Mesenchymal stem cell (in vitro differentiated cells and primary cell): Measurements from ENCODE around the gene ZNRF4.

Experiments
- DNase-seq: peaks from one replicate; pipeline ENCODE4 v3.0.0-alpha.2; 2013
- H2AFZ ChIP-seq: one replicate; pipeline ENCODE4 v1.6.1; 2013; ENCODE audit warnings: low read depth, mild to moderate bottlenecking, control low read depth, inconsistent platforms, low read length, moderate library complexity
- H2AK5ac ChIP-seq: 2 replicates; pipeline ENCODE4 v1.6.1; 2013; ENCODE audit warnings: low read length, moderate library complexity, mild to moderate bottlenecking, inconsistent platforms; ENCODE audit not compliant: severe bottlenecking
- H2BK120ac ChIP-seq: one replicate; pipeline ENCODE4 v1.6.1; 2013; ENCODE audit warnings: low read depth, mild to moderate bottlenecking, inconsistent platforms, low read length, moderate library complexity
- H2BK12ac ChIP-seq, 2 experiments: one replicate each; pipeline ENCODE4 v1.6.1; 2013; ENCODE audit warnings: inconsistent platforms in 2 of 2, low read length in 2 of 2, mild to moderate bottlenecking in 2 of 2, moderate library complexity in 2 of 2, control low read depth in 1 of 2
- H2BK15ac ChIP-seq: one replicate; pipeline ENCODE4 v1.6.1; 2013; ENCODE audit warnings: mild to moderate bottlenecking, low read depth, inconsistent platforms; ENCODE audit not compliant: poor library complexity, severe bottlenecking
- H2BK5ac ChIP-seq: 2 replicates; pipeline ENCODE4 v1.6.1; 2013; ENCODE audit warnings: low read depth, mild to moderate bottlenecking, low read length, control low read depth, inconsistent platforms; ENCODE audit not compliant: poor library complexity, severe bottlenecking
- H3K14ac ChIP-seq, 2 experiments: one replicate each; pipeline ENCODE4 v1.6.1; 2013; ENCODE audit warnings: inconsistent platforms in 2 of 2, low read length in 2 of 2, control low read depth in 1 of 2, mild to moderate bottlenecking in 1 of 2, moderate library complexity in 1 of 2
- H3K18ac ChIP-seq, 2 experiments: one replicate each; pipeline ENCODE4 v1.6.1; 2013; ENCODE audit warnings: inconsistent platforms in 2 of 2, low read length in 2 of 2, control low read depth in 1 of 2, low read depth in 1 of 2, mild to moderate bottlenecking in 1 of 2
- H3K23ac ChIP-seq, 2 experiments: one replicate each; pipeline ENCODE4 v1.6.1; 2013; ENCODE audit warnings: inconsistent platforms in 2 of 2, low read length in 2 of 2, mild to moderate bottlenecking in 2 of 2, moderate library complexity in 2 of 2, control low read depth in 1 of 2
- H3K27ac ChIP-seq: 2 replicates; pipeline ENCODE4 v1.5.1; 2013; ENCODE audit warnings: mild to moderate bottlenecking, moderate library complexity, low read length, control low read depth, inconsistent platforms; ENCODE audit not compliant: poor library complexity, severe bottlenecking
- H3K27me3 ChIP-seq, 2 experiments: 2 replicates each; pipeline versions ENCODE4 v1.6.1 to v1.7.0; 2013; ENCODE audit warnings: low read length in 2 of 2, mild to moderate bottlenecking in 2 of 2, moderate library complexity in 2 of 2, control low read depth in 1 of 2, inconsistent platforms in 1 of 2; ENCODE audit not compliant: control insufficient read depth in 1 of 2, insufficient read depth in 1 of 2
- H3K36me3 ChIP-seq, 2 experiments: 2 replicates each; pipeline versions ENCODE4 v1.6.1 to v1.7.0; 2013; ENCODE audit warnings: low read length in 2 of 2, control low read depth in 1 of 2, inconsistent platforms in 1 of 2, low read depth in 1 of 2, mild to moderate bottlenecking in 1 of 2; ENCODE audit not compliant: insufficient read depth in 2 of 2, control insufficient read depth in 1 of 2
- H3K4ac ChIP-seq, 2 experiments: one replicate each; pipeline ENCODE4 v1.6.1; 2013; ENCODE audit warnings: inconsistent platforms in 2 of 2, low read length in 2 of 2, mild to moderate bottlenecking in 2 of 2, moderate library complexity in 2 of 2, control low read depth in 1 of 2, low read depth in 1 of 2
- H3K4me1 ChIP-seq: 2 replicates; pipeline ENCODE4 v1.6.1; 2013; ENCODE audit warnings: low read depth, low read length, control low read depth; ENCODE audit not compliant: control insufficient read depth, insufficient read depth
- H3K4me2 ChIP-seq: 2 replicates; pipeline ENCODE4 v1.6.1; 2013; ENCODE audit warnings: low read length, mild to moderate bottlenecking, inconsistent platforms; ENCODE audit not compliant: poor library complexity, severe bottlenecking
- H3K4me3 ChIP-seq, 2 experiments: 2 replicates each; pipeline versions ENCODE4 v1.5.1 to v1.7.0; 2013; ENCODE audit warnings: low read length in 2 of 2, mild to moderate bottlenecking in 2 of 2, control low read depth in 1 of 2, low read depth in 1 of 2; ENCODE audit not compliant: insufficient read depth in 1 of 2
- H3K79me1 ChIP-seq: replicated peaks from 2 replicates; pipeline ENCODE4 v1.6.1; 2013; ENCODE audit warnings: mild to moderate bottlenecking, control low read depth, low read length, inconsistent platforms; ENCODE audit not compliant: poor library complexity, severe bottlenecking
- H3K9ac ChIP-seq: 2 replicates; pipeline ENCODE4 v1.7.0; 2013; ENCODE audit warnings: mild to moderate bottlenecking, low read length, moderate library complexity
- H3K9me3 ChIP-seq: 2 replicates; pipeline ENCODE4 v1.7.0; 2013; ENCODE audit warnings: mild to moderate bottlenecking, low read length; ENCODE audit not compliant: control insufficient read depth
- H4K8ac ChIP-seq: one replicate; pipeline ENCODE4 v1.6.1; 2013; ENCODE audit warnings: inconsistent platforms, mild to moderate bottlenecking, low read length, moderate library complexity
- H4K91ac ChIP-seq: one replicate; pipeline ENCODE4 v1.6.1; 2013; ENCODE audit warnings: mild to moderate bottlenecking, low read length, inconsistent platforms
- WGBS: methylation state at CpG from one replicate; pipeline ENCODE4 v1.1.7; 2013; ENCODE audit warnings: mixed read lengths; 5-methylcytosine and 5-hydroxymethylcytosine counted together

ZNRF4 gene

GRCh38 chr19:5434351-5434917 lies 20.8 kb upstream of the ZNRF4 start:
- DNase-seq = no peak
- Histone ChIP-seq H3K27me3 (peaks cover 14 to 19% of the 10 kb centered on the region in 2 experiments), H2BK5ac (no peak overlapping the region), H3K18ac (no peak overlapping the region), H3K36me3 (no peaks in the 10 kb centered on the region), H2BK120ac (no peak overlapping the region), H3K14ac (no peak overlapping the region), H4K91ac (no peak overlapping the region), H2AFZ (no peak overlapping the region), H3K4me1 (peaks cover 18% of the 10 kb centered on the region), H2BK15ac (no peak overlapping the region), H3K9me3 (no peaks in the 10 kb centered on the region), H3K4me3 (no peak overlapping the region), H2BK12ac (no peak overlapping the region), H3K9ac (no peak overlapping the region), H2AK5ac (no peak overlapping the region), H4K8ac (no peak overlapping the region), H3K4me2 (no peak overlapping the region), H3K27ac (no peak overlapping the region), H3K4ac (no peak overlapping the region), H3K79me1 (no peaks in the 10 kb centered on the region), H3K23ac (no peak overlapping the region)
- 42% methylated on average over 5 of the region's 6 CpGs for WGBS

DNA sequence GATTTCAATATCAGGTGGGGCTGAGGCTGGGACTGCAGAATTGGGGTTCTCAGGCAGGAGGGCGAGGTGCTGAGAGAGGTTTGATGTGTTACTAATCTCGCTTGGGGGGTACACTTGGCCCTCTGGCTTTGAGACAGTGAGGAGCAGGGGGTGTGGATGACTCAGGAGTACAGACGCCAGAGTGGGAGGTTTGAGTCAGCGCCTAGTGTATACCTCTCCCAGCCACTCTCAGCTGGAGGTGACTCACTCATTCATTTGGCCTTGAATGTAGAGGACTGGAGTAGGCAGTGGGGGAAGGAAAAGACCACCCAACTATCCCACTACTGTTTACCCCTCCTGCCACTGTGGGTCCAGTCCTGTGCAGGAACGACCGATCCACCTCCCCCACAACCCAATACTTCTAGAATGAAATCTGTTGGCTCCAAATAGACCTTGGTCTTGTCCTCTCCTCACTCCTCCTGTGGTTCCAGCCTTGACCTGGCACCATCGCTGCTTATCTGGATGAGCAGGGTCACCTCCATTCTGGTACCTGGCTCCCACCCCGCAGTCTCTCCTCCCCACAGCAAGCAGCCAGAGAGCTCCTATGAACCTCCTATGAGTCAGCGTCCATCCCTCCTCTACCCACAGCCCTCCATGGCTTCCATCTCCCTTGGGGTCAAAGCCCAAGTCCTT lies 20.1 kb upstream of the ZNRF4 start:
- H3K18ac ChIP-seq = no peak overlapping the region
- no peak overlapping the region for H3K27ac ChIP-seq
- H2BK120ac ChIP-seq = no peak overlapping the region
- H2AFZ ChIP-seq = no peak overlapping the region
- H3K14ac ChIP-seq = no peak overlapping the region
- H3K9ac ChIP-seq = peak overlapping the region; percentile 12
- H2BK5ac ChIP-seq = no peak overlapping the region
- no peak overlapping the region for H2BK15ac ChIP-seq
- H3K27me3 ChIP-seq = peaks cover 14 to 19% of the 10 kb centered on the region in 2 experiments
- no peak overlapping the region for H4K91ac ChIP-seq
- H3K4ac ChIP-seq = no peak overlapping the region
- H3K4me1 ChIP-seq = peaks cover 18% of the 10 kb centered on the region
- H2AK5ac ChIP-seq = no peak overlapping the region
- no peak overlapping the region for H4K8ac ChIP-seq
- H3K4me2 ChIP-seq = no peak overlapping the region
- 72% methylated on average over 7 of the region's 9 CpGs for WGBS
- H3K4me3 ChIP-seq = no peak overlapping the region
- peak; percentile 77 for DNase-seq
- H3K79me1 ChIP-seq = no peaks in the 10 kb centered on the region
- no peak overlapping the region for H2BK12ac ChIP-seq
- no peak overlapping the region for H3K23ac ChIP-seq
- H3K36me3 ChIP-seq = no peaks in the 10 kb centered on the region
- H3K9me3 ChIP-seq = no peaks in the 10 kb centered on the region

GRCh38 chr19:5435642-5436017 lies 19.6 kb upstream of the ZNRF4 start:
- H2BK5ac ChIP-seq = no peak overlapping the region
- no peak overlapping the region for H3K9ac ChIP-seq
- no peak overlapping the region for H2BK15ac ChIP-seq
- H3K4me3 ChIP-seq = no peak overlapping the region
- WGBS = 79% methylated on average over 7 of the region's 7 CpGs
- H3K79me1 ChIP-seq = no peaks in the 10 kb centered on the region
- no peaks in the 10 kb centered on the region for H3K36me3 ChIP-seq
- H2BK120ac ChIP-seq = no peak overlapping the region
- no peak overlapping the region for H4K8ac ChIP-seq
- H3K9me3 ChIP-seq = no peaks in the 10 kb centered on the region
- H2AK5ac ChIP-seq = no peak overlapping the region
- H3K27ac ChIP-seq = no peak overlapping the region
- H3K4me1 ChIP-seq = peaks cover 18% of the 10 kb centered on the region
- H3K23ac ChIP-seq = no peak overlapping the region
- H3K27me3 ChIP-seq = peaks cover 14 to 19% of the 10 kb centered on the region in 2 experiments
- no peak for DNase-seq
- H3K14ac ChIP-seq = no peak overlapping the region
- H3K4ac ChIP-seq = no peak overlapping the region
- H3K4me2 ChIP-seq = no peak overlapping the region
- no peak overlapping the region for H2AFZ ChIP-seq
- no peak overlapping the region for H4K91ac ChIP-seq
- H2BK12ac ChIP-seq = no peak overlapping the region
- no peak overlapping the region for H3K18ac ChIP-seq

- WGBS = 3% methylated on average over 26 of the region's 41 CpGs
These were observed 18.9 kb upstream of the ZNRF4 start for GRCh38 chr19:5436106-5436947.

More at GRCh38 chr19:5436106-5436947, 18.9 kb upstream of the ZNRF4 start:
- H3K18ac ChIP-seq = no peak overlapping the region
- no peak overlapping the region for H2BK120ac ChIP-seq
- no peak overlapping the region for H2AK5ac ChIP-seq
- no peak overlapping the region for H3K23ac ChIP-seq
- no peak overlapping the region for H2BK12ac ChIP-seq
- H2BK5ac ChIP-seq = no peak overlapping the region
- H3K4ac ChIP-seq = no peak overlapping the region
- no peak overlapping the region for H4K8ac ChIP-seq
- peaks cover 18% of the 10 kb centered on the region for H3K4me1 ChIP-seq
- no peaks in the 10 kb centered on the region for H3K9me3 ChIP-seq
- peak; percentile 33 for DNase-seq
- H3K9ac ChIP-seq = no peak overlapping the region
- no peak overlapping the region for H3K27ac ChIP-seq
- no peak overlapping the region for H2BK15ac ChIP-seq
- no peak overlapping the region for H4K91ac ChIP-seq
- peak overlapping the region in 1 of 2 experiments; percentile 22 for H3K4me3 ChIP-seq
- H3K79me1 ChIP-seq = no peaks in the 10 kb centered on the region
- H3K4me2 ChIP-seq = no peak overlapping the region
- H3K36me3 ChIP-seq = no peaks in the 10 kb centered on the region
- peaks cover 14 to 21% of the 10 kb centered on the region in 2 experiments for H3K27me3 ChIP-seq
- H3K14ac ChIP-seq = no peak overlapping the region
- H2AFZ ChIP-seq = no peak overlapping the region
